Effector CD4-positive, alpha-beta T cell (primary cell): Measurements from ENCODE around the gene IFNA7. TPM values are rescaled to one million over a fixed set of nuclear protein-coding genes. Genes with fewer than 3 reads are reported as not detected.
"Not testable (repeated sequence)": the region's sequence is repeated elsewhere in the genome, so short reads cannot be mapped to it uniquely, and the experiment has no call there.

ENCODE experiments used
- DNase-seq: peaks from one replicate; pipeline ENCODE4 v3.0.0-alpha.2; 2020
- total RNA-seq: gene quantifications from one replicate; lab custom pipeline; 2026; lab: John Stamatoyannopoulos, UW

The IFNA7 gene
- not detected for total RNA-seq

GRCh38 chr9:21202105-21202504 lies at the start of gene IFNA7:
IFNA7 (minus strand) TSS chr9:21202205; CDS start chr9:21202165, 40 bp downstream.
- DNase-seq, result not testable (repeated sequence)

GRCh38 chr9:21251638-21252037 lies 49.6 kb upstream of the IFNA7 start:
- DNase-seq, result no peak

GRCh38 chr9:21251190-21251589 lies 49.2 kb upstream of the IFNA7 start:
- DNase-seq, result no peak

- no peak for DNase-seq
Observed at GRCh38 chr9:21244836-21245235, 42.8 kb upstream of the IFNA7 start.

- DNase-seq, result no peak
Observed at GRCh38 chr9:21239911-21240310, 37.9 kb upstream of the IFNA7 start, which contains the start of gene IFNA14. IFNA14 (minus strand) TSS chr9:21240005; CDS start chr9:21239935, 70 bp downstream.

GRCh38 chr9:21236360-21236714 lies 34.3 kb upstream of the IFNA7 start:
- DNase-seq, result not testable (repeated sequence)

- DNase-seq, result not testable (repeated sequence)
Observed at GRCh38 chr9:21235468-21236359, 33.7 kb upstream of the IFNA7 start.

GRCh38 chr9:21234153-21234687 lies 32.2 kb upstream of the IFNA7 start:
- no peak for DNase-seq

- no peak for DNase-seq
Observed at GRCh38 chr9:21233258-21233657, 31.3 kb upstream of the IFNA7 start.

GRCh38 chr9:21228122-21228521 lies 26.1 kb upstream of the IFNA7 start, which contains the start of gene IFNA17:
IFNA17 (minus strand) TSS chr9:21228222; CDS start chr9:21228173, 49 bp downstream.
- no peak for DNase-seq

- not testable (repeated sequence) for DNase-seq
Observed at GRCh38 chr9:21217211-21217610, 15.2 kb upstream of the IFNA7 start, which contains the start of gene IFNA16. IFNA16 (minus strand) TSS chr9:21217311; CDS start chr9:21217305, 6 bp downstream.

GRCh38 chr9:21213411-21214326 lies 11.7 kb upstream of the IFNA7 start:
- DNase-seq, result not testable (repeated sequence)

- DNase-seq, result not testable (repeated sequence)
Observed at GRCh38 chr9:21212160-21212559, 10.2 kb upstream of the IFNA7 start.

GRCh38 chr9:21210782-21211181 lies 8.8 kb upstream of the IFNA7 start:
- DNase-seq, result not testable (repeated sequence)

- DNase-seq, result no peak
Observed at GRCh38 chr9:21210311-21210710, 8.3 kb upstream of the IFNA7 start.

GRCh38 chr9:21207043-21207442 lies 5.0 kb upstream of the IFNA7 start, which contains the start of gene IFNA10:
IFNA10 (minus strand) TSS chr9:21207143; CDS start chr9:21207097, 46 bp downstream.
- DNase-seq, result not testable (repeated sequence)

GRCh38 chr9:21205204-21205603 lies 3.2 kb upstream of the IFNA7 start:
- DNase-seq, result no peak

GRCh38 chr9:21194867-21195776 lies 6.9 kb downstream of the IFNA7 start:
- not testable (repeated sequence) for DNase-seq

GRCh38 chr9:21187487-21187886 lies 14.5 kb downstream of the IFNA7 start, which contains the start of gene IFNA4:
IFNA4 (minus strand) TSS chr9:21187587; CDS start chr9:21187531, 56 bp downstream.
- not testable (repeated sequence) for DNase-seq

GRCh38 chr9:21182810-21183736 lies 18.9 kb downstream of the IFNA7 start:
- DNase-seq, result not testable (repeated sequence)
